HG03442 (cell line): ENCODE data around the gene CRISPLD2.
"Not testable (repeated sequence)": the region's sequence is repeated elsewhere in the genome, so short reads cannot be mapped to it uniquely, and the experiment has no call there.

ENCODE experiments used
- ATAC-seq: cut with Tn5 transposase; IDR thresholded peaks from one replicate; pipeline ENCODE4 v1.9.1; 2021; ENCODE audit warnings: mild to moderate bottlenecking, moderate library complexity; ENCODE audit not compliant: unreplicated experiment

CRISPLD2 gene

GRCh38 chr16:84926462-84926861 is 106.7 kb downstream of the CRISPLD2 start:
- ATAC-seq, result no peak

- ATAC-seq, result no peak
These were observed 108.1 kb downstream of the CRISPLD2 start for GRCh38 chr16:84927621-84928591.

GRCh38 chr16:84928679-84929420 is 109.1 kb downstream of the CRISPLD2 start:
- no peak for ATAC-seq

GRCh38 chr16:84929421-84930297 is 109.9 kb downstream of the CRISPLD2 start:
- no peak for ATAC-seq

- no peak for ATAC-seq
These were observed 110.7 kb downstream of the CRISPLD2 start for GRCh38 chr16:84930298-84931106.

- ATAC-seq, result no peak
These were observed 111.3 kb downstream of the CRISPLD2 start for GRCh38 chr16:84931107-84931494.

GRCh38 chr16:84931506-84931905 is 111.7 kb downstream of the CRISPLD2 start:
- no peak for ATAC-seq

- ATAC-seq, result no peak
These were observed 112.9 kb downstream of the CRISPLD2 start for GRCh38 chr16:84932681-84933080.

- no peak for ATAC-seq
These were observed 114.2 kb downstream of the CRISPLD2 start for GRCh38 chr16:84933774-84934631.

- ATAC-seq, result no peak
These were observed 117.6 kb downstream of the CRISPLD2 start for GRCh38 chr16:84937196-84938005.

- ATAC-seq, result not testable (repeated sequence)
These were observed 118.8 kb downstream of the CRISPLD2 start for GRCh38 chr16:84938616-84939015.

GRCh38 chr16:84940670-84941551 is 121.1 kb downstream of the CRISPLD2 start:
- no peak for ATAC-seq

- no peak for ATAC-seq
These were observed 122.1 kb downstream of the CRISPLD2 start for GRCh38 chr16:84941921-84942320.

GRCh38 chr16:84942786-84943185 is 123.0 kb downstream of the CRISPLD2 start:
- no peak for ATAC-seq

- no peak for ATAC-seq
These were observed 123.8 kb downstream of the CRISPLD2 start for GRCh38 chr16:84943620-84944019.

- ATAC-seq, result no peak
These were observed 127.2 kb downstream of the CRISPLD2 start for GRCh38 chr16:84947022-84947421.
